H1 (cell line): ENCODE data around the gene DCTN2.

ENCODE experiments used
- CTCF ChIP-seq, 3 experiments: IDR thresholded peaks; 1 replicate in 2 of 3; 2 replicates in 1 of 3; pipeline versions ENCODE4 v1.5.1 to v1.6.1; 2011; ENCODE audit warnings: low read length in 3 of 3, mild to moderate bottlenecking in 3 of 3, inconsistent platforms in 2 of 3, low read depth in 1 of 3, moderate library complexity in 1 of 3; ENCODE audit not compliant: insufficient read depth in 1 of 3; ENCODE audit errors: control extremely low read depth in 1 of 3
- EZH2 ChIP-seq: fragments of 200-600 bp; sonication (generic); IDR thresholded peaks from 2 replicates; pipeline ENCODE4 v1.7.1; 2012; ENCODE audit warnings: low read depth, mild to moderate bottlenecking, moderate library complexity, low read length, inconsistent platforms; ENCODE audit not compliant: severe bottlenecking
- POLR2A ChIP-seq, 2 experiments: IDR thresholded peaks; 1 replicate in 1 of 2; 2 replicates in 1 of 2; pipeline ENCODE4 v1.6.1; 2011; ENCODE audit warnings: low read depth in 2 of 2, low read length in 2 of 2, mild to moderate bottlenecking in 2 of 2; ENCODE audit errors: control extremely low read depth in 1 of 2
- RBBP5 ChIP-seq: IDR thresholded peaks from 2 replicates; pipeline ENCODE4 v1.7.1; 2012; ENCODE audit warnings: low read depth, mild to moderate bottlenecking, inconsistent platforms, low read length, moderate library complexity, borderline replicate concordance
- SIX5 ChIP-seq: IDR thresholded peaks from 2 replicates; pipeline ENCODE4 v1.6.1; 2011; ENCODE audit warnings: mild to moderate bottlenecking, low read depth, low read length
- SUZ12 ChIP-seq: fragments of 200-600 bp; sonication (generic); IDR thresholded peaks from 2 replicates; pipeline ENCODE4 v1.6.1; 2012; ENCODE audit warnings: mild to moderate bottlenecking, inconsistent platforms, low read length, moderate library complexity, mixed read lengths

DNA sequence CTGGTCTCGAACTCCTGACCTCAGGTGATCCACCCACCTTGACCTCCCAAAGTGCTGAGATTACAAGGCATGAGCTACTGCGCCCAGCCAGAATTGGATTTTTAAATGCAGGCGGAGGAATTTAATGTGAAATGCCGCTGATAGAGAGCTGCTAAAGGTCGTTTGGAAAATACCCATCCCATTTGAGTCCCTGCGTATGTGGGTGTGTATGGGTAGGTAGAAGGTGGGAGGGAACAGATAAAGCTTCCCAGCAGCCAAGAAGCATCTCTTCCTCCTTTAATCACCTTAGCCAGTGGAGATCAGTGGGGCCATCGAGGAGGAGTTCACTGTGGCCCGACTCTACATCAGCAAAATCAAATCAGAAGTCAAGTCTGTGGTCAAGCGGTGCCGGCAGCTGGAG, 27.8 kb upstream of the DCTN2 start:
- TF ChIP-seq SIX5: no peak
- no peak for TF ChIP-seq CTCF (IDR thresholded peaks at IDR 0.05; ENCODE audit: control extremely low read depth in 1 of 3, insufficient read depth in 1 of 3, low read depth in 1 of 3, low read length in 3 of 3)
- no peak for TF ChIP-seq RBBP5
- TF ChIP-seq EZH2: no peak
- TF ChIP-seq SUZ12: no peak
- no peak for TF ChIP-seq POLR2A (IDR thresholded peaks at IDR 0.05; ENCODE audit: control extremely low read depth in 1 of 2, low read depth in 2 of 2, low read length in 2 of 2)
